LNCaP clone FGC (cell line): ENCODE measurements around the gene PPP4R1.

ENCODE experiments used
- DNase-seq: peaks from one replicate; pipeline ENCODE4 v3.0.0-alpha.2; 2011; ENCODE audit warnings: low read depth
- H3K4me3 ChIP-seq: 2 replicates; pipeline ENCODE4 v1.5.1; 2011; ENCODE audit warnings: mild to moderate bottlenecking, low read depth, low read length, control low read depth
- CTCF ChIP-seq: IDR thresholded peaks from 2 replicates; pipeline ENCODE4 v1.5.1; 2012; ENCODE audit warnings: mild to moderate bottlenecking; ENCODE audit not compliant: control insufficient read depth, insufficient read depth; ENCODE audit errors: extremely low read depth

PPP4R1 gene

GRCh38 chr18:9506046-9506792, 108.1 kb downstream of the PPP4R1 start:
- peak; percentile 52 for DNase-seq
- TF ChIP-seq CTCF, result no peak
- no peak overlapping the region for H3K4me3 ChIP-seq
